SK-N-SH treated with all-trans-retinoic acid at 6 μM for 48 hours (cell line): Measurements from ENCODE around the gene ZNF451.

Source experiments
- ATAC-seq: fragments of 200-7000 bp; cut with Tn5 transposase; 3 replicates; pipeline ENCODE4 v1.9.1; 2020; ENCODE audit warnings: mild to moderate bottlenecking, moderate library complexity
- BACH2 ChIP-seq: fragments of 250-450 bp; sonication (Bioruptor Pico); IDR thresholded peaks from 2 replicates; pipeline ENCODE4 v1.9.0; 2021; ENCODE audit warnings: mild to moderate bottlenecking, borderline replicate concordance
- CSDC2 ChIP-seq: fragments of 250-450 bp; sonication (Bioruptor Pico); IDR thresholded peaks from 2 replicates; pipeline ENCODE4 v1.5.0; 2020; ENCODE audit warnings: mild to moderate bottlenecking, moderate library complexity
- GLIS3 ChIP-seq: fragments of 250-450 bp; sonication (Bioruptor Pico); IDR thresholded peaks from 2 replicates; pipeline ENCODE4 v1.5.0; 2020; ENCODE audit warnings: mild to moderate bottlenecking, moderate library complexity
- ISL1 ChIP-seq: fragments of 250-450 bp; sonication (Bioruptor Pico); IDR thresholded peaks from 2 replicates; pipeline ENCODE4 v2.1.2; 2022; ENCODE audit warnings: mild to moderate bottlenecking, moderate library complexity
- OSR1 ChIP-seq: fragments of 250-450 bp; sonication (Bioruptor Pico); IDR thresholded peaks from 2 replicates; pipeline ENCODE4 v1.8.0; 2022; ENCODE audit warnings: moderate library complexity, mild to moderate bottlenecking, inconsistent platforms
- PPARA ChIP-seq: fragments of 250-450 bp; sonication (Bioruptor Pico); IDR thresholded peaks from 2 replicates; pipeline ENCODE4 v1.5.0; 2020; ENCODE audit warnings: mild to moderate bottlenecking, borderline replicate concordance
- SNAI2 ChIP-seq: fragments of 250-450 bp; sonication (Bioruptor Pico); IDR thresholded peaks from 2 replicates; pipeline ENCODE4 v1.5.0; 2020; ENCODE audit warnings: mild to moderate bottlenecking, moderate library complexity
- TOX ChIP-seq: fragments of 250-450 bp; sonication (Bioruptor Pico); IDR thresholded peaks from 2 replicates; pipeline ENCODE4 v1.8.0; 2021; ENCODE audit warnings: mild to moderate bottlenecking, moderate library complexity, borderline replicate concordance
- ZC3H10 ChIP-seq: fragments of 250-450 bp; sonication (Bioruptor Pico); IDR thresholded peaks from 2 replicates; pipeline ENCODE4 v1.5.1; 2021; ENCODE audit warnings: mild to moderate bottlenecking, moderate library complexity
- ZFP3 ChIP-seq: fragments of 250-450 bp; sonication (Bioruptor Pico); IDR thresholded peaks from 2 replicates; pipeline ENCODE4 v1.5.0; 2020; ENCODE audit warnings: mild to moderate bottlenecking, moderate library complexity
- ZFP30 ChIP-seq: fragments of 450-650 bp; formaldehyde crosslinking; IDR thresholded peaks from 2 replicates; pipeline ENCODE4 v1.5.0; 2022; ENCODE audit warnings: mild to moderate bottlenecking, moderate library complexity
- ZNF565 ChIP-seq: fragments of 450-650 bp; formaldehyde crosslinking; conservative IDR thresholded peaks from 2 replicates; pipeline ENCODE4 v1.5.0; 2020; ENCODE audit warnings: low read depth, mild to moderate bottlenecking, moderate library complexity
- ZNF8 ChIP-seq: fragments of 450-650 bp; formaldehyde crosslinking; IDR thresholded peaks from 2 replicates; pipeline ENCODE4 v1.5.0; 2020; ENCODE audit warnings: mild to moderate bottlenecking, moderate library complexity
- TF ChIP-seq, protein P1 (sequence below): fragments of 250-450 bp; sonication (Bioruptor Pico); IDR thresholded peaks from 2 replicates; pipeline ENCODE4 v1.5.0; 2020; ENCODE audit warnings: mild to moderate bottlenecking, moderate library complexity
- TF ChIP-seq, protein P2 (sequence below): fragments of 250-450 bp; sonication (Bioruptor Pico); IDR thresholded peaks from 2 replicates; pipeline ENCODE4 v1.5.1; 2020; ENCODE audit warnings: low read depth, mild to moderate bottlenecking, moderate library complexity
- TF ChIP-seq, protein P3 (sequence below): fragments of 250-450 bp; sonication (Bioruptor Pico); IDR thresholded peaks from 2 replicates; pipeline ENCODE4 v1.8.0; 2020; ENCODE audit warnings: mild to moderate bottlenecking, moderate library complexity, borderline replicate concordance
- TF ChIP-seq, protein P4 (sequence below): fragments of 250-450 bp; sonication (Bioruptor Pico); IDR thresholded peaks from 2 replicates; pipeline ENCODE4 v1.5.1; 2021; ENCODE audit warnings: mild to moderate bottlenecking, moderate library complexity

ZNF451 gene

DNA sequence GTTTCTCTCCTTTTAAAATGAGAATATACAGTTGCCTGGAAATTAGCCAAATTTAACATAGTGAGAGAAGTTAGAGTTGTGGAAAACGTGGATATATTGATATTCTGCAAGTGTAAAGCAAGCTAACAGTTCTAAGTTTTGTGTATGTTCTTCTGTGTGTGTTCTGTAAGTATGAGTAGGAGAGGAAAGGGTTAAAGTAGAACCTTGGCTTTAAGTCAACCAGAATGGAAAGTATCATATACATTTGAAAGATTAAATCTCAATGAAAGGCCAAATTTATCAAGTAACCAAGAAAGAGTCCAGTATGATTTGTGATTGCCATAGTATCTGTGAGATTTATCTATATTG is 52.2 kb downstream of the ZNF451 start (continued):
- TF ChIP-seq, protein P1, sequence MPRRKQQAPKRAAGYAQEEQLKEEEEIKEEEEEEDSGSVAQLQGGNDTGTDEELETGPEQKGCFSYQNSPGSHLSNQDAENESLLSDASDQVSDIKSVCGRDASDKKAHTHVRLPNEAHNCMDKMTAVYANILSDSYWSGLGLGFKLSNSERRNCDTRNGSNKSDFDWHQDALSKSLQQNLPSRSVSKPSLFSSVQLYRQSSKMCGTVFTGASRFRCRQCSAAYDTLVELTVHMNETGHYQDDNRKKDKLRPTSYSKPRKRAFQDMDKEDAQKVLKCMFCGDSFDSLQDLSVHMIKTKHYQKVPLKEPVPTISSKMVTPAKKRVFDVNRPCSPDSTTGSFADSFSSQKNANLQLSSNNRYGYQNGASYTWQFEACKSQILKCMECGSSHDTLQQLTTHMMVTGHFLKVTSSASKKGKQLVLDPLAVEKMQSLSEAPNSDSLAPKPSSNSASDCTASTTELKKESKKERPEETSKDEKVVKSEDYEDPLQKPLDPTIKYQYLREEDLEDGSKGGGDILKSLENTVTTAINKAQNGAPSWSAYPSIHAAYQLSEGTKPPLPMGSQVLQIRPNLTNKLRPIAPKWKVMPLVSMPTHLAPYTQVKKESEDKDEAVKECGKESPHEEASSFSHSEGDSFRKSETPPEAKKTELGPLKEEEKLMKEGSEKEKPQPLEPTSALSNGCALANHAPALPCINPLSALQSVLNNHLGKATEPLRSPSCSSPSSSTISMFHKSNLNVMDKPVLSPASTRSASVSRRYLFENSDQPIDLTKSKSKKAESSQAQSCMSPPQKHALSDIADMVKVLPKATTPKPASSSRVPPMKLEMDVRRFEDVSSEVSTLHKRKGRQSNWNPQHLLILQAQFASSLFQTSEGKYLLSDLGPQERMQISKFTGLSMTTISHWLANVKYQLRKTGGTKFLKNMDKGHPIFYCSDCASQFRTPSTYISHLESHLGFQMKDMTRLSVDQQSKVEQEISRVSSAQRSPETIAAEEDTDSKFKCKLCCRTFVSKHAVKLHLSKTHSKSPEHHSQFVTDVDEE (CRISPR knock-in tag): no peak
- no peak for TF ChIP-seq GLIS3 (CRISPR knock-in tag)
- no peak for TF ChIP-seq ZNF565 (CRISPR knock-in tag)
- TF ChIP-seq SNAI2 (CRISPR knock-in tag): no peak
- TF ChIP-seq CSDC2 (CRISPR knock-in tag): no peak

DNA sequence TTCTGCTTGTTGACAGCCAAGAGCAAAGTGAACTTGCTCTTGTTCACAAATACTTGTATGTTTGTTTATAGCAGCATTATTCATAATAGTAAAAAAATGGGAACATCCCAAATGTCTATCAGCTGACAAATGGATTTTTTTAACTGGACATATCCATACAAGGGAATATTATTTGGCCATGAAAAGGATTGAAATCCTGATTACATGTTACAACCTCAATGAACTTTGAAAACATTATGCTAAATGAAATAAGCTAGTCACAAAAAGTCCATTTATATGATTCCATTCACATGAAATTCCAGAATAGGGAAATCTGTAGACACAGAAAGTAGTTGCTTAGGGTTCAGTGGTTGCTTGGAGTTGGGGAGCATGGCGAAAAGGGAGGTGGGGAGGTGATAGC is 53.7 kb downstream of the ZNF451 start:
- TF ChIP-seq CSDC2 (CRISPR knock-in tag) (no peak), OSR1 (no peak), PPARA (no peak), ZNF565 (CRISPR knock-in tag) (no peak), ZFP3 (CRISPR knock-in tag) (no peak), ISL1 (CRISPR knock-in tag) (no peak), BACH2 (CRISPR knock-in tag) (no peak), SNAI2 (CRISPR knock-in tag) (no peak), ZC3H10 (CRISPR knock-in tag) (no peak), ZNF8 (CRISPR knock-in tag) (no peak)
- TF ChIP-seq, protein P2, sequence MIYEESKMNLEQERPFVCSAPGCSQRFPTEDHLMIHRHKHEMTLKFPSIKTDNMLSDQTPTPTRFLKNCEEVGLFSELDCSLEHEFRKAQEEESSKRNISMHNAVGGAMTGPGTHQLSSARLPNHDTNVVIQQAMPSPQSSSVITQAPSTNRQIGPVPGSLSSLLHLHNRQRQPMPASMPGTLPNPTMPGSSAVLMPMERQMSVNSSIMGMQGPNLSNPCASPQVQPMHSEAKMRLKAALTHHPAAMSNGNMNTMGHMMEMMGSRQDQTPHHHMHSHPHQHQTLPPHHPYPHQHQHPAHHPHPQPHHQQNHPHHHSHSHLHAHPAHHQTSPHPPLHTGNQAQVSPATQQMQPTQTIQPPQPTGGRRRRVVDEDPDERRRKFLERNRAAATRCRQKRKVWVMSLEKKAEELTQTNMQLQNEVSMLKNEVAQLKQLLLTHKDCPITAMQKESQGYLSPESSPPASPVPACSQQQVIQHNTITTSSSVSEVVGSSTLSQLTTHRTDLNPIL (CRISPR knock-in tag): no peak
- TF ChIP-seq, protein P1 (CRISPR knock-in tag): no peak
- ATAC-seq: no peak

DNA sequence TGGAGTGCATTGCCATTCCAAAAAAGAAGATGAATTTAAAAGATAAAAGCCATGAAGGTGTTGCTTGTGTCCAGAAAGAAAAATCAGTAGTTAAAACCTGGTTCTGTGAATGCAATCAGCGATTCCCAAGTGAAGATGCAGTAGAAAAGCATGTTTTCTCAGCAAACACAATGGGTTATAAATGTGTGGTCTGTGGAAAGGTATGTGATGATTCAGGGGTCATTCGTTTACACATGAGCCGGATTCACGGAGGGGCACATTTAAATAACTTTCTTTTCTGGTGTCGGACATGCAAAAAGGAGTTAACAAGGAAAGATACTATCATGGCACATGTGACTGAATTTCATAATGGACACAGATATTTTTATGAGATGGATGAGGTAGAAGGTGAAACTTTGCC is 57.4 kb downstream of the ZNF451 start:
- ATAC-seq: no peak
- TF ChIP-seq CSDC2 (CRISPR knock-in tag) (no peak), TOX (no peak), GLIS3 (CRISPR knock-in tag) (no peak), ZFP30 (no peak), ZNF565 (CRISPR knock-in tag) (no peak), PPARA (no peak), ZNF8 (CRISPR knock-in tag) (no peak), SNAI2 (CRISPR knock-in tag) (no peak)
- TF ChIP-seq, protein P3, sequence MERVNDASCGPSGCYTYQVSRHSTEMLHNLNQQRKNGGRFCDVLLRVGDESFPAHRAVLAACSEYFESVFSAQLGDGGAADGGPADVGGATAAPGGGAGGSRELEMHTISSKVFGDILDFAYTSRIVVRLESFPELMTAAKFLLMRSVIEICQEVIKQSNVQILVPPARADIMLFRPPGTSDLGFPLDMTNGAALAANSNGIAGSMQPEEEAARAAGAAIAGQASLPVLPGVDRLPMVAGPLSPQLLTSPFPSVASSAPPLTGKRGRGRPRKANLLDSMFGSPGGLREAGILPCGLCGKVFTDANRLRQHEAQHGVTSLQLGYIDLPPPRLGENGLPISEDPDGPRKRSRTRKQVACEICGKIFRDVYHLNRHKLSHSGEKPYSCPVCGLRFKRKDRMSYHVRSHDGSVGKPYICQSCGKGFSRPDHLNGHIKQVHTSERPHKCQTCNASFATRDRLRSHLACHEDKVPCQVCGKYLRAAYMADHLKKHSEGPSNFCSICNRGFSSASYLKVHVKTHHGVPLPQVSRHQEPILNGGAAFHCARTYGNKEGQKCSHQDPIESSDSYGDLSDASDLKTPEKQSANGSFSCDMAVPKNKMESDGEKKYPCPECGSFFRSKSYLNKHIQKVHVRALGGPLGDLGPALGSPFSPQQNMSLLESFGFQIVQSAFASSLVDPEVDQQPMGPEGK (CRISPR knock-in tag): no peak
- TF ChIP-seq, protein P4, sequence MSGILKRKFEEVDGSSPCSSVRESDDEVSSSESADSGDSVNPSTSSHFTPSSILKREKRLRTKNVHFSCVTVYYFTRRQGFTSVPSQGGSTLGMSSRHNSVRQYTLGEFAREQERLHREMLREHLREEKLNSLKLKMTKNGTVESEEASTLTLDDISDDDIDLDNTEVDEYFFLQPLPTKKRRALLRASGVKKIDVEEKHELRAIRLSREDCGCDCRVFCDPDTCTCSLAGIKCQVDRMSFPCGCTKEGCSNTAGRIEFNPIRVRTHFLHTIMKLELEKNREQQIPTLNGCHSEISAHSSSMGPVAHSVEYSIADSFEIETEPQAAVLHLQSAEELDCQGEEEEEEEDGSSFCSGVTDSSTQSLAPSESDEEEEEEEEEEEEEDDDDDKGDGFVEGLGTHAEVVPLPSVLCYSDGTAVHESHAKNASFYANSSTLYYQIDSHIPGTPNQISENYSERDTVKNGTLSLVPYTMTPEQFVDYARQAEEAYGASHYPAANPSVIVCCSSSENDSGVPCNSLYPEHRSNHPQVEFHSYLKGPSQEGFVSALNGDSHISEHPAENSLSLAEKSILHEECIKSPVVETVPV (CRISPR knock-in tag): no peak
- TF ChIP-seq, protein P2 (CRISPR knock-in tag): no peak
